Hepatocyte (in vitro differentiated cells): Measurements from ENCODE around the gene ADCY4. TPM values are rescaled to one million over a fixed set of nuclear protein-coding genes. Genes with fewer than 3 reads are reported as not detected.
A peak's percentile ranks its signal among the peaks of the same experiment; 100 is the strongest.

Experiments used
- DNase-seq: peaks from one replicate; pipeline ENCODE4 v3.0.0-alpha.2; 2016; ENCODE audit warnings: low spot score
- H2AFZ ChIP-seq: fragments of 200-600 bp; sonication (generic); 2 replicates; pipeline ENCODE4 v1.6.0; 2016; ENCODE audit warnings: antibody characterized with exemption, mild to moderate bottlenecking
- H3K27ac ChIP-seq: fragments of 200-600 bp; sonication (generic); 2 replicates; pipeline ENCODE4 v1.5.1; 2016; ENCODE audit warnings: mild to moderate bottlenecking
- H3K27me3 ChIP-seq: fragments of 200-600 bp; sonication (generic); 2 replicates; pipeline ENCODE4 v1.6.1; 2016
- H3K36me3 ChIP-seq: fragments of 200-600 bp; sonication (generic); replicated peaks from 2 replicates; pipeline ENCODE4 v1.5.1; 2016; ENCODE audit warnings: low read depth; ENCODE audit not compliant: insufficient read depth
- H3K4me1 ChIP-seq: fragments of 200-600 bp; sonication (generic); 2 replicates; pipeline ENCODE4 v1.5.1; 2016; ENCODE audit warnings: mild to moderate bottlenecking, moderate library complexity; ENCODE audit not compliant: insufficient read depth
- H3K4me2 ChIP-seq: fragments of 200-600 bp; sonication (generic); 2 replicates; pipeline ENCODE4 v1.6.0; 2016
- H3K4me3 ChIP-seq: fragments of 200-600 bp; sonication (generic); 2 replicates; pipeline ENCODE4 v1.5.1; 2016; ENCODE audit warnings: mild to moderate bottlenecking
- H3K79me2 ChIP-seq: fragments of 200-600 bp; sonication (generic); 2 replicates; pipeline ENCODE4 v1.6.0; 2017; ENCODE audit warnings: mild to moderate bottlenecking
- H3K9me2 ChIP-seq: fragments of 200-600 bp; sonication (generic); replicated peaks from 2 replicates; pipeline ENCODE4 v1.6.0; 2017; ENCODE audit warnings: mild to moderate bottlenecking; ENCODE audit not compliant: insufficient read depth
- H3K9me3 ChIP-seq: fragments of 200-600 bp; sonication (generic); 2 replicates; pipeline ENCODE4 v1.5.1; 2016; ENCODE audit warnings: low read depth, mild to moderate bottlenecking
- H4K20me1 ChIP-seq: fragments of 200-600 bp; sonication (generic); 2 replicates; pipeline ENCODE4 v1.6.0; 2016; ENCODE audit warnings: mild to moderate bottlenecking; ENCODE audit not compliant: insufficient read depth, poor library complexity, severe bottlenecking
- EZH2 ChIP-seq: fragments of 200-600 bp; sonication (generic); IDR thresholded peaks from 2 replicates; pipeline ENCODE4 v1.6.1; 2016; ENCODE audit warnings: antibody characterized with exemption, mild to moderate bottlenecking, borderline replicate concordance
- EZH2phosphoT487 ChIP-seq: fragments of 200-600 bp; sonication (generic); IDR thresholded peaks from one replicate; pipeline ENCODE4 v1.6.1; 2018; ENCODE audit warnings: antibody characterized with exemption, mild to moderate bottlenecking, low read depth, moderate library complexity; ENCODE audit not compliant: unreplicated experiment, severe bottlenecking
- WGBS: methylation state at CpG from one replicate; pipeline ENCODE4 v1.1.6; 2016; ENCODE audit warnings: low lambda C conversion rate; ENCODE audit errors: missing lambda C conversion rate; 5-methylcytosine and 5-hydroxymethylcytosine counted together
- polyA plus RNA-seq: library from polyadenylated mRNA; unstranded; fragments of >200 nt; fragmentation: Nextera tagmentation; extraction: Ambion mirVana; gene quantifications from 2 replicates; pipeline ENCODE4 v1.2.1, GENCODE V29; 2016
- total RNA-seq: library from RNA; depleted of rRNA; stranded (reverse); fragments of >200 nt; gene quantifications from 2 replicates; pipeline ENCODE4 v1.2.3, GENCODE V29; 2014
- TF ChIP-seq, protein P1 (sequence below): fragments of 200-600 bp; sonication (generic); IDR thresholded peaks from 2 replicates; pipeline ENCODE4 v1.5.1; 2016; ENCODE audit warnings: antibody characterized with exemption, mild to moderate bottlenecking; ENCODE audit not compliant: poor library complexity

ADCY4 gene
- total and polyA plus RNA-seq, 2 experiments from 2014 or later, result 0.63 to 1.3 TPM

DNA sequence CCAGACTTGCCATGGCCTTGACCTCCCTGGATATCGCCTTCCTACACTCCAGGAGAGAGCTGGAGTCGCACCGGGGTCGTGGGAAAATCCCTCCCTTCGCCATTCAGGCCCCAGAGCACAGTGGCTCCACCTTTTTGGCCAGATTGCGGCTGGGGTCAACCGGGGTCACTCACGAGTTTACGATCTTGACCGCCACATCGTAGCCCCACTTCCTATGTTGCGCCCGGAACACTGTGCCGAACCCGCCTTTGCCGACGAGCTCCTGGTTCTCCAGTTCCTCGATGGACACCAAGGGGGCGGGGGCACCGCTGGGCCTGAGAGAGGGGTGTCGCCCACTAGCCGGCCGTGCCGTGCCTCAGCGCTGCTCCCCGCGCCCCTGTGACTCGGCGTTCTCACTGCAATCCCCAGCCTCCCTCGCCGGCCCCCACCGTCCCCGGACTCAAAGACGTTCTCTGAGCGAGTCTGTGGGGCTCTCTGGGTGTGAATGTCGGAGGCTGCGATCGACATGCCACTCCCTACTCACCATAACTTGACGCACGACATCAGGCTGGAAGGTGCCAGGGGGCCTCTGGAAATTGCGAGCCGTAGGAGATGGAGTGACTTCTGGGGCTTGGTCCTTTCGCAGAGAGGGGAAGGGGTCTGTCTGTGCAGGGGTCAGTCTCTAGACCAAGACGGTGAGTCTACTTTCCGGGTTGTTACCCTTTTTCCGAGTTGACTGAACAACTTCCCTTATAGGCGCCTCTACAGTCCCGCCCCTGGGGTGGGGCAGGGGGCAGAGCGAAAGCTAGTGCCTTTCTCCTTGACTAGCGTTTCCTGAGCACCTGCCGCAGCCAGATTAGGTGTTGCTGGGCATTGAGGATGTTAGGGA, 4.6 kb upstream of the ADCY4 start, which contains the start of gene RIPK3:
TSS of gene RIPK3 (minus strand) at position 708 of the 868 bp plus-strand sequence. CDS start at position 543, 165 bp downstream.
- Histone ChIP-seq H3K9me2 (no peaks in the 10 kb centered on the region), H3K9me3 (no peaks in the 10 kb centered on the region), H3K36me3 (no peaks in the 10 kb centered on the region), H3K27me3 (peaks cover 47% of the 10 kb centered on the region), H3K4me2 (peak within 1 kb of the TSS; percentile 83), H4K20me1 (no peaks in the 10 kb centered on the region), H3K4me1 (peaks cover 13% of the 10 kb centered on the region), H3K27ac (no peak within 1 kb of the TSS), H3K4me3 (peak within 1 kb of the TSS; percentile 37), H2AFZ (peak within 1 kb of the TSS; percentile 55), H3K79me2 (no peaks in the 10 kb centered on the region)
- DNase-seq, result peak; percentile 70
- 12% methylated on average over 40 of the region's 51 CpGs for WGBS
- TF ChIP-seq EZH2 (no peak), EZH2phosphoT487 (no peak)
- TF ChIP-seq, protein P1, sequence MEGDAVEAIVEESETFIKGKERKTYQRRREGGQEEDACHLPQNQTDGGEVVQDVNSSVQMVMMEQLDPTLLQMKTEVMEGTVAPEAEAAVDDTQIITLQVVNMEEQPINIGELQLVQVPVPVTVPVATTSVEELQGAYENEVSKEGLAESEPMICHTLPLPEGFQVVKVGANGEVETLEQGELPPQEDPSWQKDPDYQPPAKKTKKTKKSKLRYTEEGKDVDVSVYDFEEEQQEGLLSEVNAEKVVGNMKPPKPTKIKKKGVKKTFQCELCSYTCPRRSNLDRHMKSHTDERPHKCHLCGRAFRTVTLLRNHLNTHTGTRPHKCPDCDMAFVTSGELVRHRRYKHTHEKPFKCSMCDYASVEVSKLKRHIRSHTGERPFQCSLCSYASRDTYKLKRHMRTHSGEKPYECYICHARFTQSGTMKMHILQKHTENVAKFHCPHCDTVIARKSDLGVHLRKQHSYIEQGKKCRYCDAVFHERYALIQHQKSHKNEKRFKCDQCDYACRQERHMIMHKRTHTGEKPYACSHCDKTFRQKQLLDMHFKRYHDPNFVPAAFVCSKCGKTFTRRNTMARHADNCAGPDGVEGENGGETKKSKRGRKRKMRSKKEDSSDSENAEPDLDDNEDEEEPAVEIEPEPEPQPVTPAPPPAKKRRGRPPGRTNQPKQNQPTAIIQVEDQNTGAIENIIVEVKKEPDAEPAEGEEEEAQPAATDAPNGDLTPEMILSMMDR, result no peak

DNA sequence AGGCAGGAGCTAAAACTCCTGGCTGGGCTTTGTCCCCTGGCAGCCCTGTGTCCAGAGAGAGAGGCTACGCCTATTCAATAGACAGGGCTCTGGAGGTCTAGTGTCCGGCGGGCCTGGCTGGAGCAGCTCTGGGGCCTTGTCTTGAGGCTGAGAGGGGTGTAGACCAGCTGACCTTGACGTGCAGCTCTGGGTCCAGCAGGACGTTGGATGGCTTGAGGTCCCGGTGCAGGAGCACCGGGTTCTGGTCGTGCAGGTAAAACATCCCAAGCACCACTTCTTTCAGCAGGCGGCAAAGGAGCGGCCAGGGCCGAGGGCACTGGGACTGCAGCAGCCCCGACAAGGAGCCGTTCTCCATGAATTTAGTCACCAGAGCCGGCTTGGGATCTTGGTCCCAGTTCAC, 4.0 kb upstream of the ADCY4 start:
- Histone ChIP-seq H3K9me2 (no peaks in the 10 kb centered on the region), H4K20me1 (no peaks in the 10 kb centered on the region), H3K4me2 (peak overlapping the region; percentile 83), H3K4me3 (no peak overlapping the region), H3K79me2 (no peaks in the 10 kb centered on the region), H3K27ac (no peak overlapping the region), H3K4me1 (peaks cover 19% of the 10 kb centered on the region), H3K27me3 (peaks cover 54% of the 10 kb centered on the region), H2AFZ (no peak overlapping the region), H3K9me3 (no peaks in the 10 kb centered on the region), H3K36me3 (no peaks in the 10 kb centered on the region)
- whole genome bisulfite sequencing, result 89% methylated on average over 14 of the region's 14 CpGs
- no peak for DNase-seq
- TF ChIP-seq, protein P1, result no peak
- TF ChIP-seq EZH2, result no peak
- no peak for TF ChIP-seq EZH2phosphoT487

DNA sequence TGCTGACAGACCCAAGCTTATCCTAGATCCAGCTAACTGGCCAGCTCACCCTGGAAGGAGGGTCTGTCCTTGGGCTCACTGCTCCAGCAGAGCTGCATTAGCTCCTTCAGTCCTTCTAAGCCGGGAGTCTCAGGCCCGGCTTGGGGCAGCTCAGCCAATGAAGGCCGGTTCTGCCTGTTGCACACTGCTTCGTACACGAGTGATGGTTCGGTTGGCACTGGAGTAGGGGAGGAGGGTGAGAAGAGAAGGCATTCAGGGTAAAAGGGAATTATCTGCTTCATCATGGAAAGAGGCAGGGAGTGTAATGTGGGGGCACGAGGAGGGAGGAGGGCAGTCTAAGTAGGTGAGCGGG, 2.9 kb upstream of the ADCY4 start:
- H3K9me2 ChIP-seq, result no peaks in the 10 kb centered on the region
- H4K20me1 ChIP-seq, result no peaks in the 10 kb centered on the region
- no peak for DNase-seq
- no peaks in the 10 kb centered on the region for H3K79me2 ChIP-seq
- H3K27ac ChIP-seq, result no peak overlapping the region
- H3K4me2 ChIP-seq, result no peak overlapping the region
- TF ChIP-seq EZH2phosphoT487, result no peak
- TF ChIP-seq, protein P1, result no peak
- TF ChIP-seq EZH2, result no peak
- no peak overlapping the region for H3K4me3 ChIP-seq
- H3K4me1 ChIP-seq, result peaks cover 30% of the 10 kb centered on the region
- H3K36me3 ChIP-seq, result no peaks in the 10 kb centered on the region
- peaks cover 60% of the 10 kb centered on the region for H3K27me3 ChIP-seq
- WGBS, result 91% methylated on average over 8 of the region's 8 CpGs
- H3K9me3 ChIP-seq, result no peaks in the 10 kb centered on the region
- H2AFZ ChIP-seq, result no peak overlapping the region
